HG03064 (cell line): ENCODE results near the gene LYRM1.
"Not testable (repeated sequence)": the region's sequence is repeated elsewhere in the genome, so short reads cannot be mapped to it uniquely, and the experiment has no call there.

Experiments used
- ATAC-seq: cut with Tn5 transposase; IDR thresholded peaks from one replicate; pipeline ENCODE4 v1.9.1; 2021; ENCODE audit warnings: low read depth; ENCODE audit not compliant: unreplicated experiment

LYRM1 gene

DNA sequence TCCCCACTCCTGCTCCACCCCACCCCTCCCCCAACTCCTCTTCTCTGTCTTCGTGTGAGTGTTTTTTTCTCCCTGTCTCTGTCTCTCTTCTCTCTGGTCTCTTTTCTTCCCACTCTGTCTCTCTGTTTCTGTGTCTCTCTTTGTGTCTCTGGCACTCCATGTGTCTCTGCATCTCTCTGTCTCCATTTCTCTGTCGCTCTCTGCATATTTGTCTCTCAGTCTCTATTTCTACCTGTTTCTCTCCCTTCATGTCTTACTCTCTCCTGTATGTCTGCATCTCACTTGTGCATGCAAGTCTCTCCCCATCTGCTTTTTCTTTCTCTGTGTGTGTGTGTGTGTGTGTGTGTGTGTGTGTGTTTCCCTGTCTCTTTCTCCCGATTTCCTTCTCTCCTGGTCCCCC lies 68.2 kb downstream of the LYRM1 start:
- ATAC-seq, result no peak

DNA sequence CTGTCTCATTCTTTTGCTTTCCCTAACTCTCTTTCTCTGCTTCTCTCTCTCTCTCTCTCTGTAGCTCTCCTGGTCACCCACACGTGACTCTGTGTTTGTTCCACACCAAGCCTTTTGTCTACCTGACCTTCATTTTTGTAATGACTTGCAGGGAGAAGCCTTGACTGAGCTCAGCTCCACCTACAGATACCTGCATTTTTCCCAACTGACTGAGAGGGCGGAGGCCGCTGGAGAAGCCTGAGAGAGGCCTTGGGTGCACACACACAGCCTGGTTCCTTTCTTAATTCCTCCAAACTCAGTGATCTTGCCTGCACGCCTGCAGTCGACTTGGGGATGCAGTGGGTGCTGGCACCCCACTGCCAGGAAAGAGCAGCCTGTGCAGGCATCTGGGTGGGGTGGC lies 68.8 kb downstream of the LYRM1 start:
- ATAC-seq, result no peak

DNA sequence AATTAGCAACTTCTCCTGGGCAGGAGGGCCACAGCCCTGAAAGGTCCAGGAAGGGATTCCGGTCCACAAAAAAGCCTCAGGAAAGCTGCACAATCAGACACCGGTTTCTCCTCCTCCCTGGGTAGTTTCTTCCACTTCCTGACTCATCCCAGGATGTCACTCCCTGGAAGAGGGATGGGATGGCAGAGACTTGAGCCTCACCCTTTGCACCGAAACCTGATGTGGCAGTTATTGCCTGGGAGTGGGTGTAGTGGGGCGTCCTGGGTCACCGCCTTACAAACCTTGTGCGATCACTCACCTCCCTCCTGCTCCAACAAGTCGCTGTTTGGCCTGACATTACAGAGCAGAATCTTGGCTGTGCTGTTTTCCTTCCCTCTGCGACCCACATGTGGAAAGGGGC lies 70.8 kb downstream of the LYRM1 start:
- ATAC-seq, result no peak

DNA sequence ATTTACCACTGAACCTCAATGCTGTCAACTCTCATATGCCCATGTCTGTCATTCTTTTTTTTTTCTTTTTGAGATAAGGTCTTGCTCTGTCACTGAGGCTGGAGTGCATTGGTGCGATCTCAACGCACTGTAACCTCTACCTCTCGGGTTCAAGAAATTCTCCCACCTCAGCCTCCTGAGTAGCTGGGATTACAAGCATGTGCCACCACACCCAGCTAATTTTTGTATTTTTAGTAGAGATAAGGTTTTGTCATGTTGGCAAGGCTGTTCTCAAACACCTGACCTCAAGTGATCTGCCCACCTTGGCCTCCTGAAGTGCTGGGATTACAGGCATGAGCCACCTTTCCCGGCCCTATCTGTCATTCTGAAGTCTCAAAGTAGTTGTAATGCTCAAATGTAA lies 72.6 kb downstream of the LYRM1 start:
- ATAC-seq, result not testable (repeated sequence)
